Keratinocyte (primary cell): Measurements from ENCODE around the gene TBL1XR1. TPM values are rescaled to one million over a fixed set of nuclear protein-coding genes. Genes with fewer than 3 reads are reported as not detected.
"Not testable (repeated sequence)": the region's sequence is repeated elsewhere in the genome, so short reads cannot be mapped to it uniquely, and the experiment has no call there.

Experiments
- DNase-seq: peaks from one replicate; pipeline ENCODE4 v3.0.0-alpha.2; 2011; ENCODE audit warnings: low read depth, missing footprints, low spot score
- FAIRE-seq: peaks from 2 replicates; lab custom pipeline; 2011; peaks lifted over from hg19 to GRCh38; lab: Jason Lieb, UNC
- H2AFZ ChIP-seq: 2 replicates; pipeline ENCODE4 v1.6.0; 2012; ENCODE audit warnings: low read length, control low read depth, inconsistent platforms; ENCODE audit not compliant: control insufficient read depth
- H3K27ac ChIP-seq: 2 replicates; pipeline ENCODE4 v1.5.1; 2011; ENCODE audit warnings: low read length; ENCODE audit not compliant: control insufficient read depth, insufficient read depth
- H3K27me3 ChIP-seq: 3 replicates; pipeline ENCODE4 v1.6.0; 2011; ENCODE audit warnings: low read length; ENCODE audit not compliant: control insufficient read depth, insufficient read depth; ENCODE audit errors: extremely low read depth
- H3K36me3 ChIP-seq, 2 experiments: 2 replicates in 1 of 2; 3 replicates in 1 of 2; pipeline ENCODE4 v1.5.1; 2011; ENCODE audit warnings: low read length in 2 of 2, mild to moderate bottlenecking in 1 of 2; ENCODE audit not compliant: control insufficient read depth in 2 of 2, insufficient read depth in 2 of 2; ENCODE audit errors: extremely low read depth in 1 of 2
- H3K4me1 ChIP-seq: 3 replicates; pipeline ENCODE4 v1.5.1; 2011; ENCODE audit warnings: low read length; ENCODE audit not compliant: control insufficient read depth, insufficient read depth; ENCODE audit errors: extremely low read depth
- H3K4me2 ChIP-seq: 3 replicates; pipeline ENCODE4 v1.6.0; 2011; ENCODE audit warnings: low read depth, low read length; ENCODE audit not compliant: control insufficient read depth, insufficient read depth; ENCODE audit errors: extremely low read depth
- H3K4me3 ChIP-seq, 3 experiments: fragments of 200-600 bp in 1 of 3; sonication (generic) in 1 of 3; 2 replicates in 2 of 3; 3 replicates in 1 of 3; pipeline ENCODE4 v1.5.1; 2011 to 2016; ENCODE audit warnings: low read length in 3 of 3, mild to moderate bottlenecking in 3 of 3, control low read depth in 2 of 3, inconsistent platforms in 1 of 3, low read depth in 1 of 3, mixed read lengths in 1 of 3, mixed run types in 1 of 3, moderate library complexity in 1 of 3; ENCODE audit not compliant: control insufficient read depth in 2 of 3, insufficient read depth in 2 of 3; ENCODE audit errors: extremely low read depth in 1 of 3
- H3K79me2 ChIP-seq: 2 replicates; pipeline ENCODE4 v1.6.0; 2012; ENCODE audit warnings: low read length; ENCODE audit not compliant: control insufficient read depth, insufficient read depth
- H3K9ac ChIP-seq: 3 replicates; pipeline ENCODE4 v1.6.0; 2011; ENCODE audit warnings: low read length; ENCODE audit not compliant: control insufficient read depth, insufficient read depth; ENCODE audit errors: extremely low read depth
- H3K9me1 ChIP-seq: 3 replicates; pipeline ENCODE4 v1.6.0; 2011; ENCODE audit warnings: low read length; ENCODE audit not compliant: control insufficient read depth, insufficient read depth; ENCODE audit errors: extremely low read depth
- H3K9me3 ChIP-seq: 2 replicates; pipeline ENCODE4 v1.5.1; 2012; ENCODE audit warnings: low read depth, low read length; ENCODE audit not compliant: control insufficient read depth
- H4K20me1 ChIP-seq: 3 replicates; pipeline ENCODE4 v1.6.0; 2011; ENCODE audit warnings: low read length; ENCODE audit not compliant: control insufficient read depth, insufficient read depth; ENCODE audit errors: extremely low read depth
- CTCF ChIP-seq, 3 experiments: IDR thresholded peaks in 1 of 3; conservative IDR thresholded peaks in 1 of 3; optimal IDR thresholded peaks in 1 of 3; 2 replicates in 2 of 3; 3 replicates in 1 of 3; pipeline versions ENCODE3 to v1.5.1; 2011; ENCODE audit warnings: low read length in 3 of 3, mild to moderate bottlenecking in 3 of 3, moderate library complexity in 2 of 3, control low read depth in 1 of 3, inconsistent platforms in 1 of 3; ENCODE audit not compliant: insufficient read depth in 2 of 3; ENCODE audit errors: extremely low read depth in 1 of 3
- EZH2 ChIP-seq: IDR thresholded peaks from one replicate; pipeline ENCODE4 v1.6.1; 2012; ENCODE audit warnings: inconsistent platforms, mild to moderate bottlenecking, low read length, moderate library complexity
- dilution Hi-C: fragments of 300-500 bp; cut with MboI; formaldehyde crosslinking; loops from one replicate; pipeline ENCODE4 v1.7.0; 2020; ENCODE audit warnings: low sequenced_read_pairs; ENCODE audit not compliant: extremely low pct_ligation_motif_present
- polyA plus RNA-seq, 5 experiments: library from polyadenylated mRNA; depleted of rRNA in 3 of 5; stranded (reverse) in 3 of 5; stranded (forward) in 1 of 5; unstranded in 1 of 5; fragments of >200 nt; gene quantifications; 1 replicate in 1 of 5; 2 replicates in 3 of 5; 3 replicates in 1 of 5; pipeline versions ENCODE4 v1.2.1 to v1.2.3, GENCODE V29; 2011 to 2012; ENCODE audit warnings: missing spikeins in 2 of 5, low read depth in 1 of 5, low replicate concordance in 1 of 5

TBL1XR1 gene
- polyA plus RNA-seq, 1 donor (not counting 4 experiments of a cell fraction or from before 2014, with no cell fraction given): 169 TPM

DNA sequence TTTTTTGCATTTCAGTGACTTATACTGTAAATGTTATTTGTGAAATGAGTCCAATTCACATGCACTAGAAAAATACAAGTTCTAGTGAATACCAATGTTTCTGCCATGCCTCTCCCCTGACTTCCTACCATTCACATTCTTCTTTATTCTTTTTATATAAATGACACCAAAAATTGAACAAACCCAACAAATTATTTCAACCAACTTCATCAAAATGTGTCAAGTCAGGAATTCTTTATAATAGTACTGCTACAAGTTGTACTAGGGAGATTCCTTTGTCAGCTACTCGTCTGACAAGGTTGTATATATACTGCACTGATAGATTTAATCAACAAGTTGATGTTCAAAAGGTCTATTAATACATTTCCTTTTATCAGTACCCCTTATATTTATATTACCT lies 3.0 kb downstream of the TBL1XR1 start:
- no peak for DNase-seq
- peaks cover 74% of the 10 kb centered on the region for H3K79me2 ChIP-seq
- FAIRE-seq: no peak
- peak overlapping the region; percentile 88 to 99 (median 92) for H3K4me3 ChIP-seq
- H3K27ac ChIP-seq: peak overlapping the region; percentile 98
- no peak overlapping the region for H2AFZ ChIP-seq
- H3K36me3 ChIP-seq: no peaks in the 10 kb centered on the region
- no peak for TF ChIP-seq EZH2
- no peak for TF ChIP-seq CTCF (optimal IDR thresholded peaks at IDR 0.05 in 1 of 3, IDR thresholded peaks at IDR 0.05 in 1 of 3, conservative IDR thresholded peaks at IDR 0.05 in 1 of 3; ENCODE audit: extremely low read depth in 1 of 3, insufficient read depth in 2 of 3, low read length in 3 of 3)
- H3K4me2 ChIP-seq: peak overlapping the region; percentile 87
- no peaks in the 10 kb centered on the region for H4K20me1 ChIP-seq
- no peaks in the 10 kb centered on the region for H3K27me3 ChIP-seq
- H3K9ac ChIP-seq: peak overlapping the region; percentile 99
- no peaks in the 10 kb centered on the region for H3K9me1 ChIP-seq
- dilution Hi-C loops: no loop called here
- H3K4me1 ChIP-seq: peaks cover 31% of the 10 kb centered on the region
- no peaks in the 10 kb centered on the region for H3K9me3 ChIP-seq

- dilution Hi-C loops: no loop called here
- Histone ChIP-seq H3K79me2 (peaks cover 79% of the 10 kb centered on the region), H3K9me1 (no peaks in the 10 kb centered on the region), H4K20me1 (no peaks in the 10 kb centered on the region), H2AFZ (no peak overlapping the region), H3K4me1 (peaks cover 27% of the 10 kb centered on the region), H3K36me3 (no peaks in the 10 kb centered on the region), H3K9ac (peak overlapping the region; percentile 99), H3K9me3 (no peaks in the 10 kb centered on the region), H3K27me3 (no peaks in the 10 kb centered on the region), H3K4me2 (peak overlapping the region; percentile 87), H3K27ac (peak overlapping the region; percentile 98), H3K4me3 (peak overlapping the region; percentile 52 to 99 (median 88))
- no peak for FAIRE-seq
- no peak for TF ChIP-seq CTCF (optimal IDR thresholded peaks at IDR 0.05 in 1 of 3, IDR thresholded peaks at IDR 0.05 in 1 of 3, conservative IDR thresholded peaks at IDR 0.05 in 1 of 3; ENCODE audit: extremely low read depth in 1 of 3, insufficient read depth in 2 of 3, low read length in 3 of 3)
- no peak for TF ChIP-seq EZH2
- DNase-seq: no peak
Observed at GRCh38 chr3:177193688-177194268, 3.5 kb downstream of the TBL1XR1 start.

GRCh38 chr3:177193275-177193674 lies 4.0 kb downstream of the TBL1XR1 start:
- H2AFZ ChIP-seq, H3K4me3 ChIP-seq, H3K36me3 ChIP-seq, H3K9ac ChIP-seq, H3K9me3 ChIP-seq, H3K27ac ChIP-seq, dilution Hi-C loops, FAIRE-seq, H3K9me1 ChIP-seq, H4K20me1 ChIP-seq, DNase-seq, H3K27me3 ChIP-seq: not testable (repeated sequence)
- H3K4me2 ChIP-seq: peak overlapping the region; percentile 87
- H3K79me2 ChIP-seq: peaks cover 84% of the 10 kb centered on the region
- H3K4me1 ChIP-seq: peaks cover 22% of the 10 kb centered on the region
